Immature natural killer cell (primary cell): ENCODE data around the gene HPCAL1. TPM values are rescaled to one million over a fixed set of nuclear protein-coding genes. Genes with fewer than 3 reads are reported as not detected.

Experiments used
- DNase-seq, 3 donors: peaks; one replicate each; pipeline ENCODE4 v3.0.0; 2022; ENCODE audit warnings: mixed read lengths in 1 of 3
- H3K27ac Mint-ChIP-seq, 6 donors: one replicate each; pipeline ENCODE4 v1.8.0; 2020; ENCODE audit warnings: mixed read lengths in 6 of 6, mild to moderate bottlenecking in 5 of 6, inconsistent platforms in 4 of 6, moderate library complexity in 3 of 6
- H3K27me3 Mint-ChIP-seq, 3 donors: one replicate each; pipeline ENCODE4 v1.8.0; 2020 to 2021; ENCODE audit warnings: low read depth in 3 of 3, mild to moderate bottlenecking in 3 of 3, mixed read lengths in 3 of 3, moderate library complexity in 3 of 3, inconsistent platforms in 1 of 3
- H3K36me3 Mint-ChIP-seq, 3 donors: one replicate each; pipeline ENCODE4 v1.8.0; 2020; ENCODE audit warnings: mixed read lengths in 3 of 3, inconsistent platforms in 2 of 3, mild to moderate bottlenecking in 2 of 3
- H3K4me1 Mint-ChIP-seq, 2 donors: one replicate each; pipeline ENCODE4 v1.8.0; 2020; ENCODE audit warnings: inconsistent platforms in 2 of 2, mild to moderate bottlenecking in 2 of 2, mixed read lengths in 2 of 2, moderate library complexity in 1 of 2
- H3K4me3 Mint-ChIP-seq, 5 donors: one replicate each; pipeline ENCODE4 v1.8.0; 2020; ENCODE audit warnings: mild to moderate bottlenecking in 5 of 5, mixed read lengths in 5 of 5, inconsistent platforms in 3 of 5, moderate library complexity in 3 of 5
- H3K9me3 Mint-ChIP-seq, 6 donors: one replicate each; pipeline ENCODE4 v1.8.0; 2020; ENCODE audit warnings: mild to moderate bottlenecking in 6 of 6, mixed read lengths in 6 of 6, inconsistent platforms in 4 of 6, moderate library complexity in 3 of 6
- polyA plus RNA-seq, 3 donors: library from polyadenylated mRNA; unstranded; fragments of 300-500 nt; fragmentation: Illumina TruSeq; gene quantifications; one replicate each; pipeline ENCODE4 v1.2.3, GENCODE V29; 2021

Gene HPCAL1
- polyA plus RNA-seq, 3 donors from 2014 or later = 64.9 to 89.7 (median 88.9) TPM

DNA sequence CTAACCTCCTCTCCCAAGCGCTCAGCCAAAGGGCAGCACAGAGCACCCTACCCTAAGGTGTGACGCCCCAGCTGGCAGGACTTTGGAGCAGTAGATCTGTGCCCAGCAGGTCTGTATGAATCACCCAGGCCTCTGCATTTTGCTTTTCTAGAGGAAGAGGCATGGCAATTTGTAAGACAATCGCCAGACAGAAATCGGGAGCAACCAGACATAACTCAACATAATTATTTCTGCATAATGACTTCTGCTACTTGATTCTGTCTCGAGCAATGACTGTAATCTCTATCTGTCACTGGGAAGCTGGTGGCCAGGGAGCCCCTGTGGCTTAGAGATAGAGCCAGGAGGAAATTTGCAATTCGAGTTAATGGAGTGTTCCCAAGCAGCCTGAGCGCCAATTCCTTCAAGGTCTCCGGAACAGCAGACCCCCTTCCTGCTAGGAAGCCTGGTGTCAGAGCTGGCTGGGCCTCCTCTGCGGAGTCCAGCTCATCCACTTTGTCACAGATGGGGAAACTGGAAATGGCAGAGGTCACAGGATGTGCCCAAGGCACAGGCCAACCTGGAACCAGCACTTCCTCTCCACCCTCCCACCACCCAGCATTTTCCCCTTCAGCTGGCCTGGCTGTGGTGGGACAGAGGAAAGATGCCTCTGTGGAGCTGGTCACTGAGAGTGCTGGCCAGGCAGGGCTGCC is 90.4 kb downstream of the HPCAL1 start:
- no peak overlapping the region for H3K27ac Mint-ChIP-seq
- no peak for DNase-seq
- peaks cover 0 to 3% (median 0%) of the 10 kb centered on the region in 3 donors for H3K36me3 Mint-ChIP-seq
- no peak overlapping the region for H3K4me3 Mint-ChIP-seq
- H3K4me1 Mint-ChIP-seq = peaks cover 10 to 27% of the 10 kb centered on the region in 2 donors
- no peaks in the 10 kb centered on the region for H3K9me3 Mint-ChIP-seq
- H3K27me3 Mint-ChIP-seq = peaks cover 4 to 18% (median 6%) of the 10 kb centered on the region in 3 donors

GRCh38 chr2:10393640-10393982 is 90.9 kb downstream of the HPCAL1 start:
- no peak for DNase-seq
- no peak overlapping the region for H3K4me3 Mint-ChIP-seq
- H3K9me3 Mint-ChIP-seq = no peaks in the 10 kb centered on the region
- H3K4me1 Mint-ChIP-seq = peaks cover 10 to 33% of the 10 kb centered on the region in 2 donors
- peaks cover 0 to 3% (median 0%) of the 10 kb centered on the region in 3 donors for H3K36me3 Mint-ChIP-seq
- H3K27ac Mint-ChIP-seq = no peak overlapping the region
- H3K27me3 Mint-ChIP-seq = peaks cover 8 to 23% (median 11%) of the 10 kb centered on the region in 3 donors

GRCh38 chr2:10395893-10396292 is 93.2 kb downstream of the HPCAL1 start:
- peaks cover 0 to 3% (median 0%) of the 10 kb centered on the region in 3 donors for H3K36me3 Mint-ChIP-seq
- peaks cover 21 to 37% of the 10 kb centered on the region in 2 donors for H3K4me1 Mint-ChIP-seq

DNA sequence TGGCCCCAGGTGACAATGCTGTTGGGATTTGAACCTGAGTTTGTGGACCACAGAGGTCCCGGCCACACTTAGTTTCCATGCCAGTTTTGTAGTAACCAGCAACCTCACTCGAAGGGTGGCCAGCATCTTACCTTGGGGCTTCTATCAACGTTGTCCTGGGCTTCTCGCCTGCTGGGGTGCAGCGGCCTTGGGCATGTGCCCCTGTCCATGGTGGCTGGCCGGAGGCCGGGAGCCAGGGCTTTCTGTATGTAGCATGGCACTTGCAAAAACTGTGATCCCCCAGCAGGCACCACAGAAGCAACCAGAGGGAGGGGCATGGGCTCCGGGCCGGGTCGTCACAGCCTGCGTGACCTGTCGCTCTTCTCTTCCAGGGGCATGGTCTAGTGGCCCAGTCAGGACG is 93.8 kb downstream of the HPCAL1 start:
- Mint-ChIP-seq H3K4me3 (no peak overlapping the region), H3K4me1 (peaks cover 27 to 38% of the 10 kb centered on the region in 2 donors), H3K27ac (no peak overlapping the region), H3K27me3 (peaks cover 33 to 47% (median 34%) of the 10 kb centered on the region in 3 donors), H3K36me3 (peaks cover 0 to 3% (median 0%) of the 10 kb centered on the region in 3 donors), H3K9me3 (peaks cover 0 to 4% (median 2%) of the 10 kb centered on the region in 6 donors)
- DNase-seq = no peak

More at GRCh38 chr2:10395893-10396292, 93.2 kb downstream of the HPCAL1 start:
- peak overlapping the region in 1 of 5 donors; percentile 17 for H3K4me3 Mint-ChIP-seq
- peaks cover 30 to 43% (median 30%) of the 10 kb centered on the region in 3 donors for H3K27me3 Mint-ChIP-seq
- no peak overlapping the region for H3K27ac Mint-ChIP-seq
- no peak for DNase-seq
- peaks cover 0 to 4% (median 2%) of the 10 kb centered on the region in 6 donors for H3K9me3 Mint-ChIP-seq

DNA sequence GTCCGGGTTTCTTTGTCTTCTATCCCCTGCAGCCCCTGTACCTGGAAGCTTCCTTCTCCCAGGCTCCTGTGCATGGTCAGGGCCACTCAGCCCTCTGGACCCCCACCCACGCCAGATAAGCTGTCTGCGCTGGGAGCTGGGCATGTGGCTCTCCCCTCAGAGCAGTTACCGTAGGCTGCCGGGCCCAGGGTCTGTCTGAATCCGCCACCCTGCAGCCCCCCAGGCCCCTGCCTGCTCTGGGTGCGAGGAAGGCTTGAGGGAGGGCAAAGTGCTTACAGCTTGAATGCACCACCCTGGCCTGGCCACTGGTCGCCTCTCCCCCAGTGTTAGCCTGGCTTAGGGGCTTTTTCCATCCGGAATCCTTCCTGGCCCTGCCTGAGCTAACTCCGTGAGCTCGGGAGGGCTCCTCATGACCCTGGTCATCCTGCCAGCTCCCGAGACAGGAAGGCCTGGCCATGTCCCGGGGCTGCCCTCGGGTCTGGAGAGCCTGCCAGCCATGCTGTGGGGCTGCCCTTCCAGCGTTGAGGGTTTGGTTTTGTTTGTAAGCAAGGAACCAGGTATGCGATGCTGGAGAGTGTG is 94.7 kb downstream of the HPCAL1 start:
- DNase-seq = no peak
- Mint-ChIP-seq H3K27ac (no peak overlapping the region), H3K27me3 (peaks cover 33 to 53% (median 35%) of the 10 kb centered on the region in 3 donors), H3K36me3 (peaks cover 0 to 3% (median 0%) of the 10 kb centered on the region in 3 donors), H3K4me1 (peaks cover 36 to 40% of the 10 kb centered on the region in 2 donors), H3K4me3 (no peak overlapping the region), H3K9me3 (peaks cover 0 to 4% (median 2%) of the 10 kb centered on the region in 6 donors)

DNA sequence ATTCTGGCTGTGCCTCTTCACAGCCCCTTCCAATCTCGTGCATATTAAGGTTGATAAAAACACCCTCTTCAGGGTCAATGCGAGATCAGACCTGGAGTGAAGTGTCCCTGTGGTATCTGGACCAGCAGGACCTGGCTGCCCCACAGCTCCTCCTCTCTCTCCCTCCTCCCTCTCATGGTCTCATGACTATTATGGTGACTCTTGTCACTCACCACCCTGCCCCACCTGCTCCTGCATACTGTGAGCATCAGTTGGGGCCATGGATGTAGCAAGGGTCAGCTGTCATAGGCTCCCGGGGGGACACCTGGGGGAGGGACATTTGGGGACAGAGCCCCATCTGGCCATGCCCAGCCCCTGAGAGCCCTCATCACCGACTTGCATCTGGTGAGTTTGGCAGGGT is 95.2 kb downstream of the HPCAL1 start:
- peaks cover 33 to 53% (median 35%) of the 10 kb centered on the region in 3 donors for H3K27me3 Mint-ChIP-seq
- peaks cover 0 to 3% (median 0%) of the 10 kb centered on the region in 3 donors for H3K36me3 Mint-ChIP-seq
- no peak for DNase-seq
- peaks cover 0 to 4% (median 2%) of the 10 kb centered on the region in 6 donors for H3K9me3 Mint-ChIP-seq
- peaks cover 41 to 42% of the 10 kb centered on the region in 2 donors for H3K4me1 Mint-ChIP-seq
- H3K4me3 Mint-ChIP-seq = peak overlapping the region in 1 of 5 donors; percentile 8
- peak overlapping the region in 2 of 6 donors; percentile 72 to 87 for H3K27ac Mint-ChIP-seq

DNA sequence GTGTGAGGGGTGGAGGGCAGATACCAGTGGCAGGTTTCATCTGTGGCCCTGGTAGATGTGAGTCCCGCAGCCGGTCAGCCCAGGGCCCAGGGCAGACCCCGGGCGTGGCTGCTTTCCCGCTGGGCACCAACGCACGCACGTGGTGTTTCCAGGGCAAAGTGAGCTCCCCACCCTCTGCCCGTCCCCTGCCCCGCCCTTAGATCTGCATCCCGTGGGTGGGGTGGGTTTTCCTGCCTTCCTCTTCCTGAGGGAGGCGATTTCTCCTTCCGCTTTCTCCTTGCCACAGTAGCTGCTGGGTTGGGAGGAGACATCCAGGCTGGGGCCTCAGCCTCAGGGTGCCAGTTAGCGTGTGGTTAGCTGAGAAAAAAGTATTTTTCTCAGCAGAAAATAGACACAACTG is 95.8 kb downstream of the HPCAL1 start:
- Mint-ChIP-seq H3K4me1 (peaks cover 41 to 44% of the 10 kb centered on the region in 2 donors), H3K27ac (peak overlapping the region in 5 of 6 donors; percentile 34 to 93 (median 87)), H3K9me3 (peaks cover 0 to 4% (median 2%) of the 10 kb centered on the region in 6 donors), H3K36me3 (peaks cover 0 to 3% (median 0%) of the 10 kb centered on the region in 3 donors), H3K4me3 (peak overlapping the region in 2 of 5 donors; percentile 8 to 36), H3K27me3 (peaks cover 33 to 53% (median 35%) of the 10 kb centered on the region in 3 donors)
- DNase-seq = no peak

DNA sequence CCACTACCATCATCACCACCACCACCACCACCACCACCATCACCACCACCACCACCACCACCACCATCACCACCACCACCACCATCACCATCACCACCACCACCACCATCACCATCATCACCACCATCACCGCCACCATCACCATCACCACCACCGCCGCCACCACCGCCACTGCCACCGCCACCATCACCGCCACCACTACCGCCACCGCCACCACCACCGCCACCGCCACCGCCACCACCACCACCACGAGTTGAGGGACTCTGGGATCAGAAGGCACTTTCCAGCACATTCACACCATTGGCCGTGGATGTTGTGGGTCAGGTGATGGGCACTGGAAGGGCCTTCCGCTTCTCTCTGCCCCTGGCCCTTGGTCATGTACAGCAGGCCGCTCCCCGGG is 96.7 kb downstream of the HPCAL1 start:
- Mint-ChIP-seq H3K27ac (peak overlapping the region in 3 of 6 donors; percentile 81 to 88 (median 82)), H3K4me1 (peaks cover 43 to 44% of the 10 kb centered on the region in 2 donors), H3K4me3 (peak overlapping the region in 1 of 5 donors; percentile 44), H3K27me3 (peaks cover 33 to 52% (median 35%) of the 10 kb centered on the region in 3 donors), H3K36me3 (peaks cover 4 to 9% (median 7%) of the 10 kb centered on the region in 3 donors), H3K9me3 (peaks cover 0 to 4% (median 2%) of the 10 kb centered on the region in 6 donors)
- DNase-seq = no peak

- peaks cover 33 to 52% (median 35%) of the 10 kb centered on the region in 3 donors for H3K27me3 Mint-ChIP-seq
- H3K9me3 Mint-ChIP-seq = peaks cover 0 to 4% (median 2%) of the 10 kb centered on the region in 6 donors
- H3K4me3 Mint-ChIP-seq = peak overlapping the region in 4 of 5 donors; percentile 24 to 70 (median 49)
- H3K36me3 Mint-ChIP-seq = peaks cover 4 to 9% (median 7%) of the 10 kb centered on the region in 3 donors
- peak overlapping the region in 5 of 6 donors; percentile 28 to 88 (median 81) for H3K27ac Mint-ChIP-seq
- DNase-seq = no peak
- peaks cover 43 to 44% of the 10 kb centered on the region in 2 donors for H3K4me1 Mint-ChIP-seq
Observed at GRCh38 chr2:10400002-10400401, 97.3 kb downstream of the HPCAL1 start.

GRCh38 chr2:10400568-10400977 is 97.9 kb downstream of the HPCAL1 start:
- H3K4me1 Mint-ChIP-seq = peaks cover 43 to 44% of the 10 kb centered on the region in 2 donors
- H3K9me3 Mint-ChIP-seq = peaks cover 0 to 4% (median 2%) of the 10 kb centered on the region in 6 donors
- H3K27me3 Mint-ChIP-seq = peaks cover 33 to 50% (median 35%) of the 10 kb centered on the region in 3 donors
- peak overlapping the region; percentile 43 to 70 (median 58) for H3K4me3 Mint-ChIP-seq
- peaks cover 4 to 9% (median 7%) of the 10 kb centered on the region in 3 donors for H3K36me3 Mint-ChIP-seq
- H3K27ac Mint-ChIP-seq = peak overlapping the region in 5 of 6 donors; percentile 39 to 88 (median 81)
- peak; percentile 39 to 46 (median 43) for DNase-seq

- Mint-ChIP-seq H3K36me3 (peaks cover 4 to 13% (median 7%) of the 10 kb centered on the region in 3 donors), H3K9me3 (peaks cover 0 to 4% (median 2%) of the 10 kb centered on the region in 6 donors), H3K4me1 (peaks cover 41 to 44% of the 10 kb centered on the region in 2 donors), H3K4me3 (peak overlapping the region; percentile 43 to 70 (median 58)), H3K27ac (peak overlapping the region in 4 of 6 donors; percentile 46 to 88 (median 70)), H3K27me3 (peaks cover 31 to 45% (median 35%) of the 10 kb centered on the region in 3 donors)
- no peak for DNase-seq
Observed at GRCh38 chr2:10400978-10401951, 98.6 kb downstream of the HPCAL1 start.

DNA sequence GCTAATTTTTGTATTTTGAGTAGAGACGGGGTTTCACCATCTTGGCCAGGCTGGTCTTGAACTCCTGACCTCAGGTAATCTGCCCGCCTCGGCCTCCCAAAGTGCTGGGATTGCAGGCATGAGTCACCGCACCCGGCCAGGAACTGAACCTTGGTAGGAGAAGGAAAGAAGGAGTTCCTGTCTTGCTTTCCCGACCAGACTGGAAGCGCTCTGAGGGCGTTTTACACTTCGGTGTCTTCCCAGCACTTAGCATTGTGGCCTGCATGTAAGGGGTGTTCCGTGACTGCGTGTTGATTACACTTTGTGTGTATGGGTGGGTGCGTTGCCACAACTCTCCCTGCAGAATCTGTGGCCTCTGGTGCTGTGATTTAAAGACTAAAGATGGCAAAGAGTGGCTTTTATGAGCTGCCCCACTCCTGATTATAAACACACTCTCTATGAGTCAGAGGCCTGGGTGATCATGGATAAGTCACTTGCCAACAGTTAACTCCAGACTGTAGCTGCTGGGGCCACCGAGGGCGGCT is 99.4 kb downstream of the HPCAL1 start:
- H3K27me3 Mint-ChIP-seq = peaks cover 31 to 43% (median 38%) of the 10 kb centered on the region in 3 donors
- no peak for DNase-seq
- peaks cover 4 to 13% (median 7%) of the 10 kb centered on the region in 3 donors for H3K36me3 Mint-ChIP-seq
- H3K4me1 Mint-ChIP-seq = peaks cover 46 to 51% of the 10 kb centered on the region in 2 donors
- H3K9me3 Mint-ChIP-seq = peaks cover 0 to 4% (median 2%) of the 10 kb centered on the region in 6 donors
- no peak overlapping the region for H3K27ac Mint-ChIP-seq
- peak overlapping the region in 2 of 5 donors; percentile 10 to 44 for H3K4me3 Mint-ChIP-seq
